ENCODE results near the gene CDC42BPA.

GRCh38 chr1:227038401-227038800, 279.9 kb downstream of the CDC42BPA start:
- TF ChIP-seq CTCF (IDR thresholded peaks at IDR 0.05) (no peak), POLR2A (IDR thresholded peaks at IDR 0.05) (no peak)
